Tibial nerve (tissue), 4 donors: ENCODE measurements around the gene DHRS11. TPM values are rescaled to one million over a fixed set of nuclear protein-coding genes. Genes with fewer than 3 reads are reported as not detected.
"Not testable (repeated sequence)": the region's sequence is repeated elsewhere in the genome, so short reads cannot be mapped to it uniquely, and the experiment has no call there.

Experiments used
- DNase-seq, 2 donors: peaks; one replicate each; pipeline ENCODE4 v3.0.0-alpha.2; 2019; ENCODE audit warnings: low spot score in 2 of 2
- H3K27ac ChIP-seq, 4 donors: fragments of 200-600 bp; sonication (generic) in 3 of 4; one replicate each; pipeline ENCODE4 v1.5.1; 2017 to 2019; ENCODE audit warnings: mild to moderate bottlenecking in 1 of 4
- H3K27me3 ChIP-seq, 2 donors: fragments of 200-600 bp; sonication (generic) in 1 of 2; one replicate each; pipeline versions ENCODE4 v1.5.1 to v1.6.0; 2017 to 2019
- H3K36me3 ChIP-seq, 3 donors: fragments of 200-600 bp; sonication (generic); one replicate each; pipeline ENCODE4 v1.5.1; 2018 to 2019
- H3K4me1 ChIP-seq, 4 donors: fragments of 200-600 bp; sonication (generic) in 3 of 4; one replicate each; pipeline ENCODE4 v1.5.1; 2017 to 2019
- H3K4me3 ChIP-seq, 4 donors: fragments of 200-600 bp; sonication (generic) in 3 of 4; one replicate each; pipeline ENCODE4 v1.5.1; 2017 to 2019; ENCODE audit warnings: mild to moderate bottlenecking in 1 of 4, moderate library complexity in 1 of 4
- H3K9me3 ChIP-seq, 4 donors: fragments of 200-600 bp; sonication (generic) in 3 of 4; one replicate each; pipeline ENCODE4 v1.5.1; 2017 to 2019
- CTCF ChIP-seq, 5 experiments: fragments of 200-600 bp in 3 of 5; fragments of 450-650 bp in 2 of 5; sonication (generic) in 3 of 5; IDR thresholded peaks; one replicate each; pipeline ENCODE4 v1.5.1; 2016 to 2019; ENCODE audit warnings: antibody characterized with exemption in 5 of 5, mild to moderate bottlenecking in 3 of 5, moderate library complexity in 2 of 5
- EP300 ChIP-seq, 2 donors: sonication (generic); formaldehyde crosslinking; IDR thresholded peaks; one replicate each; pipeline ENCODE4 v1.6.1; 2017; ENCODE audit warnings: antibody characterized with exemption in 2 of 2, mild to moderate bottlenecking in 1 of 2
- POLR2A ChIP-seq, 2 donors: fragments of 450-650 bp; IDR thresholded peaks; one replicate each; pipeline ENCODE4 v1.6.1; 2017; ENCODE audit warnings: antibody characterized with exemption in 2 of 2, mild to moderate bottlenecking in 2 of 2, moderate library complexity in 2 of 2
- WGBS, 2 donors: methylation state at CpG; one replicate each; pipeline ENCODE4 v1.1.5; 2018; 5-methylcytosine and 5-hydroxymethylcytosine counted together
- total RNA-seq, 4 donors: library from RNA; depleted of rRNA; stranded (reverse); fragments of >200 nt; gene quantifications; one replicate each; pipeline ENCODE4 v1.1.0, GENCODE V29; 2016

DHRS11 gene
- total RNA-seq, 4 donors from 2014 or later: 0.78 to 14.7 (median 6.9) TPM

DNA sequence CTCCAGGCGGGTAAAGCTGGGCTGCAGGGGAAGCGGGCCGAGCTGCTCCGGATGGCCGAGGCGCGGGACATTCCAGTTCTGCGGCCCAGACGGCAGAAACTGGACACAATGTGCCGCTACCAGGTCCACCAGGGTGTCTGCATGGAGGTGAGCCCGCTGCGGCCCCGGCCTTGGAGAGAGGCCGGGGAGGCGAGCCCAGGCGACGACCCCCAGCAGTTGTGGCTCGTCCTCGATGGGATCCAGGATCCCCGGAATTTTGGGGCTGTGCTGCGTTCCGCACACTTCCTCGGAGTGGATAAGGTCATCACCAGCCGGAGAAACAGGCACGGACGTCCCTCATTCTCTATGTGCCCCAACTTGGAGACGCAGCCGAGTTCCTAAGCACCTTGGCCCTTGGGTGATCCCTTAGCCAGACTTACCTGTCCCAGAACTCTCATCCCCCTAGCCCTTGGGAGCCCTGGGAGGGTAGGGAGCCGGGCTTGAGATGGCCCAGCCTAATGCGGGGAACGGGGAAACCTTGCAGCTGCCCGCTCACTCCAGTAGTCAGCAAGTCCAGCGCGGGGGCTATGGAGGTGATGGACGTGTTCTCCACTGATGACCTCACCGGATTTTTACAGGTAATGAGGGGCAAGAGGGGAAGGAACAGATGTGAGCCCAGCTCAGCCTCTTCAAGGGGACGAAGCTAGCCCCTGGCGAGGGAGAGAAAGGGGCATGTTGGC is 10.5 kb downstream of the DHRS11 start:
- no peak for DNase-seq
- Histone ChIP-seq H3K36me3 (peaks cover 0 to 1% (median 0%) of the 10 kb centered on the region in 3 donors), H3K27me3 (no peaks in the 10 kb centered on the region), H3K4me3 (peak overlapping the region; percentile 59 to 99 (median 95)), H3K4me1 (peaks cover 0 to 35% (median 15%) of the 10 kb centered on the region in 4 donors), H3K9me3 (no peaks in the 10 kb centered on the region), H3K27ac (peak overlapping the region in 2 of 4 donors; percentile 80 to 85)
- TF ChIP-seq POLR2A (IDR thresholded peaks at IDR 0.05): no peak
- no peak for TF ChIP-seq EP300 (IDR thresholded peaks at IDR 0.05)
- no peak for TF ChIP-seq CTCF (IDR thresholded peaks at IDR 0.05)
- 6 to 8% methylated on average over 20 to 22 of the region's 38 CpGs for WGBS, 2 donors

GRCh38 chr17:36602924-36603384 is 11.3 kb downstream of the DHRS11 start:
- DNase-seq: peak; percentile 28 to 64
- WGBS, 2 donors: 10 to 13% methylated on average over 5 of the region's 5 CpGs
- TF ChIP-seq CTCF (IDR thresholded peaks at IDR 0.05) (peak; percentile 43 to 84 (median 71)), EP300 (IDR thresholded peaks at IDR 0.05) (no peak), POLR2A (IDR thresholded peaks at IDR 0.05) (no peak)
- H3K36me3 ChIP-seq: peaks cover 0 to 3% (median 0%) of the 10 kb centered on the region in 3 donors
- H3K27ac ChIP-seq: peak overlapping the region in 1 of 4 donors; percentile 80
- peaks cover 0 to 35% (median 15%) of the 10 kb centered on the region in 4 donors for H3K4me1 ChIP-seq
- H3K27me3 ChIP-seq: no peaks in the 10 kb centered on the region
- peak overlapping the region; percentile 59 to 99 (median 95) for H3K4me3 ChIP-seq
- H3K9me3 ChIP-seq: no peaks in the 10 kb centered on the region

- 92 to 94% methylated on average over 5 of the region's 5 CpGs for WGBS, 2 donors
- H3K4me1 ChIP-seq: peaks cover 0 to 41% (median 15%) of the 10 kb centered on the region in 4 donors
- not testable (repeated sequence) for H3K27me3 ChIP-seq, DNase-seq, H3K36me3 ChIP-seq, H3K27ac ChIP-seq, H3K4me3 ChIP-seq, H3K9me3 ChIP-seq
Measured at GRCh38 chr17:36605028-36605427, 13.3 kb downstream of the DHRS11 start.

DNA sequence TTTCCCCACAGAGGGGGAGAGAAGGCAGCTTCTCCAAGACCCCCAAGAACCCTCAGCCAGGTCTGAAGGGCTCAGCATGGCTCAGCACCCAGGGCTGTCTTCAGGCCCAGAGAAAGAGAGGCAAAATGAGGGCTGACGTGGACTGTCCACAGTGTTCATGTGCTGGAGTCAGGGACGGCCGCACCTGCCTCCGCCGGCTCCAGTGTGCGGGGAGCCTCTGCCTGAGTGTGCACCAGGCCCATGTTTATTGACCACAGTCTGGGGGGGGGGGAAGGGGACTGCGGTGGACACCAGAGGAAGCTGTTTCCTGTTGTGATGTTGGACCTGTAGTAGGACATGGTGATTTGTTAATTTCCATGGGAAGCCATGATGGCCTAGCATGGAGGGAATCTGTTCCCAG is 16.6 kb downstream of the DHRS11 start:
- DNase-seq: no peak
- H3K4me3 ChIP-seq: no peak overlapping the region
- TF ChIP-seq EP300 (IDR thresholded peaks at IDR 0.05): no peak
- no peak for TF ChIP-seq CTCF (IDR thresholded peaks at IDR 0.05)
- TF ChIP-seq POLR2A (IDR thresholded peaks at IDR 0.05): no peak
- WGBS, 2 donors: 82 to 89% methylated on average over 7 of the region's 7 CpGs
- no peak overlapping the region for H3K27ac ChIP-seq
- H3K27me3 ChIP-seq: no peaks in the 10 kb centered on the region
- H3K36me3 ChIP-seq: peaks cover 0 to 9% (median 0%) of the 10 kb centered on the region in 3 donors
- no peaks in the 10 kb centered on the region for H3K9me3 ChIP-seq
- peaks cover 0 to 17% (median 1%) of the 10 kb centered on the region in 4 donors for H3K4me1 ChIP-seq

DNA sequence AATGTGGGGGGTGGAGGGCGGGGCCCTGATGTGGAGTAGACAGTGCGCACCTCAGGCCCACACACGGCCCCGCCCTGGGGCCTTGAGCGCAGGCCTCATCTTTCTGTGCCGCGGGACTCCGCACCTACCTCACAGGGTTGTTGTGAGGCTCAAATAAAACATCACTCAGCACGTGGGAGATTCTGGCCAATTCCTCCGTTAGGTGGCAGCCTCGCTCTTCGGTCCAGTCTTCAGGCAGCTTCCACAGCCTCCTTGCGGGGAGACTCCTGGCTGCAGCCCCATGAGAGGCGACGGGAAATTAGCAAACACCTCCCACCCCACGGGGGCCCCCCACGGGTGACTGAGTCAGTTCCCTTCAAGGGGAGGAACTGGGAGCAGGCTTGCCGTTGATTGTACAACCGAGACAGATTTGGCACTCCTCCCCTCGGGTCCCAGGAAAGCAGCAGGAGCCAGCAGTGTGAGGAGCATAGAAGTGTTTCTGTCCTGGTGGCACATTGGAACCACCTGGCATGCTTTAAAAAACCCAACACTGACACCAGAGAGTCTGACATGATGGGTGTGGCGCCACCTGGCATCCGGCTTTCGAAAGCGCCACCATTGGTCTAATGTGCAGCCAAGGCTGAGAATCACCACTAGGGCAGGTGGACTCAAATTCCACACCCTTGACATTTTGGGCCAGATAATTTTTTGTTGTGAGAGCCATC is 17.3 kb downstream of the DHRS11 start:
- no peak overlapping the region for H3K4me3 ChIP-seq
- no peaks in the 10 kb centered on the region for H3K9me3 ChIP-seq
- H3K4me1 ChIP-seq: peaks cover 0 to 10% (median 0%) of the 10 kb centered on the region in 4 donors
- peak in 1 of 2 donors; percentile 35 for DNase-seq
- TF ChIP-seq CTCF (IDR thresholded peaks at IDR 0.05) (peak; percentile 12 to 51 (median 23)), POLR2A (IDR thresholded peaks at IDR 0.05) (no peak)
- peaks cover 0 to 9% (median 0%) of the 10 kb centered on the region in 3 donors for H3K36me3 ChIP-seq
- no peaks in the 10 kb centered on the region for H3K27me3 ChIP-seq
- H3K27ac ChIP-seq: no peak overlapping the region
- 30 to 33% methylated on average over 24 of the region's 24 CpGs for WGBS, 2 donors
